ENCODE measurements around the gene FMNL1. TPM values are rescaled to one million over a fixed set of nuclear protein-coding genes. Genes with fewer than 3 reads are reported as not detected.

The FMNL1 gene
- total RNA-seq, 1 donor from 2014 or later = 22.1 TPM

- peak overlapping the region; percentile 20 to 33 for H3K4me3 ChIP-seq
- peaks cover 0 to 17% of the 10 kb centered on the region in 2 donors for H3K36me3 ChIP-seq
- no peaks in the 10 kb centered on the region for H3K27me3 ChIP-seq
- intact Hi-C loops (cut with DNase I) = no loop called here
- H3K27ac ChIP-seq = no peak overlapping the region
- H3K9me3 ChIP-seq = no peaks in the 10 kb centered on the region
- H3K4me1 ChIP-seq = peaks cover 21% of the 10 kb centered on the region
- no peak for TF ChIP-seq CTCF (IDR thresholded peaks at IDR 0.05)
- TF ChIP-seq POLR2AphosphoS5 (IDR thresholded peaks at IDR 0.05; ENCODE audit: insufficient read depth in 1 of 2, low read depth in 1 of 2) = no peak
- no peak for TF ChIP-seq POLR2A (IDR thresholded peaks at IDR 0.05)
- DNase-seq (ENCODE audit: extremely low spot score in 2 of 2) = no peak
Measured at GRCh38 chr17:45242029-45242414, 20.3 kb downstream of the FMNL1 start.

- Histone ChIP-seq H3K27me3 (no peaks in the 10 kb centered on the region), H3K27ac (no peak overlapping the region), H3K4me1 (peaks cover 31% of the 10 kb centered on the region), H3K9me3 (no peaks in the 10 kb centered on the region), H3K36me3 (peaks cover 0 to 12% of the 10 kb centered on the region in 2 donors), H3K4me3 (no peak overlapping the region)
- TF ChIP-seq CTCF (IDR thresholded peaks at IDR 0.05) (no peak), POLR2AphosphoS5 (IDR thresholded peaks at IDR 0.05; ENCODE audit: insufficient read depth in 1 of 2, low read depth in 1 of 2) (no peak), POLR2A (IDR thresholded peaks at IDR 0.05) (no peak)
- intact Hi-C loops (cut with DNase I) = no loop called here
- no peak for DNase-seq (ENCODE audit: extremely low spot score in 2 of 2)
Measured at GRCh38 chr17:45243750-45244149, 22.1 kb downstream of the FMNL1 start.

GRCh38 chr17:45244725-45245656 lies 23.3 kb downstream of the FMNL1 start:
- no peaks in the 10 kb centered on the region for H3K27me3 ChIP-seq
- no peak overlapping the region for H3K4me3 ChIP-seq
- H3K36me3 ChIP-seq = peaks cover 0 to 12% of the 10 kb centered on the region in 2 donors
- H3K4me1 ChIP-seq = peaks cover 31% of the 10 kb centered on the region
- TF ChIP-seq POLR2AphosphoS5 (IDR thresholded peaks at IDR 0.05; ENCODE audit: insufficient read depth in 1 of 2, low read depth in 1 of 2) = no peak
- no peak for TF ChIP-seq POLR2A (IDR thresholded peaks at IDR 0.05)
- no peak for TF ChIP-seq CTCF (IDR thresholded peaks at IDR 0.05)
- no peak overlapping the region for H3K27ac ChIP-seq
- intact Hi-C loops (cut with DNase I) = no loop called here
- no peak for DNase-seq (ENCODE audit: extremely low spot score in 2 of 2)
- no peaks in the 10 kb centered on the region for H3K9me3 ChIP-seq

GRCh38 chr17:45246338-45246737 lies 24.7 kb downstream of the FMNL1 start:
- intact Hi-C loops (cut with DNase I) = no loop called here
- TF ChIP-seq POLR2A (IDR thresholded peaks at IDR 0.05) (no peak), CTCF (IDR thresholded peaks at IDR 0.05) (no peak), POLR2AphosphoS5 (IDR thresholded peaks at IDR 0.05; ENCODE audit: insufficient read depth in 1 of 2, low read depth in 1 of 2) (no peak)

More at GRCh38 chr17:45246338-45246737, 24.7 kb downstream of the FMNL1 start:
- no peaks in the 10 kb centered on the region for H3K27me3 ChIP-seq
- H3K9me3 ChIP-seq = no peaks in the 10 kb centered on the region
- H3K4me1 ChIP-seq = peaks cover 19% of the 10 kb centered on the region
- no peak for DNase-seq (ENCODE audit: extremely low spot score in 2 of 2)
- no peak overlapping the region for H3K4me3 ChIP-seq
- H3K27ac ChIP-seq = no peak overlapping the region
- peaks cover 0 to 12% of the 10 kb centered on the region in 2 donors for H3K36me3 ChIP-seq
